ENCODE data around the gene PARK7. TPM values are rescaled to one million over a fixed set of nuclear protein-coding genes. Genes with fewer than 3 reads are reported as not detected.

The PARK7 gene
- total RNA-seq, 1 experiment from 2014 or later = 207 TPM

GRCh38 chr1:8027748-8028570 lies 66.4 kb downstream of the PARK7 start:
- peaks cover 54% of the 10 kb centered on the region for H3K36me3 Mint-ChIP-seq (ENCODE audit: insufficient read depth, unreplicated experiment)
- CTCF ChIA-PET = interaction anchor here (1.0 to 2.3 kb wide), 5 partner anchors 12 to 287 kb away, joined by 3 to 9 read pairs (median 3); no protein-coding TSS in a partner anchor
- H3K27me3 Mint-ChIP-seq (ENCODE audit: unreplicated experiment) = no peaks in the 10 kb centered on the region
- BruUV-seq (replicated peaks) = TSS peak; percentile 62
- no peak for DNase-seq
- peak overlapping the region; percentile 97 for H3K4me3 Mint-ChIP-seq (ENCODE audit: low read depth, unreplicated experiment)
- no peak for TF ChIP-seq CTCF (IDR thresholded peaks at IDR 0.05; ENCODE audit: unreplicated experiment)
- no peaks in the 10 kb centered on the region for H3K9me3 Mint-ChIP-seq (ENCODE audit: low read depth, unreplicated experiment)
- intact Hi-C loops (cut with micrococcal nuclease; ENCODE audit: unreplicated experiment) = loop anchor here (1.0 to 5.0 kb wide), 5 partner anchors 69 to 286 kb away; no protein-coding TSS in a partner anchor
- peaks cover 28% of the 10 kb centered on the region for H3K4me1 Mint-ChIP-seq (ENCODE audit: low read depth, unreplicated experiment)
- H3K27ac Mint-ChIP-seq (ENCODE audit: unreplicated experiment) = peak overlapping the region; percentile 98

GRCh38 chr1:8028571-8028910 lies 67.0 kb downstream of the PARK7 start:
- no peak for TF ChIP-seq CTCF (IDR thresholded peaks at IDR 0.05; ENCODE audit: unreplicated experiment)
- peak overlapping the region; percentile 98 for H3K27ac Mint-ChIP-seq (ENCODE audit: unreplicated experiment)
- CTCF ChIA-PET = interaction anchor here (1.2 to 2.3 kb wide), 4 partner anchors 12 to 286 kb away, joined by 3 to 9 read pairs (median 5); no protein-coding TSS in a partner anchor

GRCh38 chr1:8031176-8031785 lies 69.8 kb downstream of the PARK7 start:
- no peak for DNase-seq
- H3K27me3 Mint-ChIP-seq (ENCODE audit: unreplicated experiment) = no peaks in the 10 kb centered on the region
- no peak overlapping the region for H3K4me3 Mint-ChIP-seq (ENCODE audit: low read depth, unreplicated experiment)
- no peaks in the 10 kb centered on the region for H3K9me3 Mint-ChIP-seq (ENCODE audit: low read depth, unreplicated experiment)
- H3K27ac Mint-ChIP-seq (ENCODE audit: unreplicated experiment) = no peak overlapping the region
- peaks cover 38% of the 10 kb centered on the region for H3K4me1 Mint-ChIP-seq (ENCODE audit: low read depth, unreplicated experiment)
- peak; percentile 46 for TF ChIP-seq CTCF (IDR thresholded peaks at IDR 0.05; ENCODE audit: unreplicated experiment)
- CTCF ChIA-PET = interaction anchor here (2.4 kb wide), 1 partner anchor 283 kb away, joined by 6 read pairs; no protein-coding TSS in a partner anchor
- H3K36me3 Mint-ChIP-seq (ENCODE audit: insufficient read depth, unreplicated experiment) = peaks cover 22% of the 10 kb centered on the region
- BruUV-seq (replicated peaks) = no TSS peak
- intact Hi-C loops (cut with micrococcal nuclease; ENCODE audit: unreplicated experiment) = no loop called here

More at GRCh38 chr1:8028571-8028910, 67.0 kb downstream of the PARK7 start:
- intact Hi-C loops (cut with micrococcal nuclease; ENCODE audit: unreplicated experiment) = loop anchor here (1.0 to 5.0 kb wide), 4 partner anchors 68 to 286 kb away; no protein-coding TSS in a partner anchor
- no TSS peak for BruUV-seq (replicated peaks)
- no peaks in the 10 kb centered on the region for H3K27me3 Mint-ChIP-seq (ENCODE audit: unreplicated experiment)
- peaks cover 34% of the 10 kb centered on the region for H3K4me1 Mint-ChIP-seq (ENCODE audit: low read depth, unreplicated experiment)
- H3K4me3 Mint-ChIP-seq (ENCODE audit: low read depth, unreplicated experiment) = peak overlapping the region; percentile 97
- H3K36me3 Mint-ChIP-seq (ENCODE audit: insufficient read depth, unreplicated experiment) = peaks cover 48% of the 10 kb centered on the region
- no peaks in the 10 kb centered on the region for H3K9me3 Mint-ChIP-seq (ENCODE audit: low read depth, unreplicated experiment)
- no peak for DNase-seq

- Mint-ChIP-seq H3K36me3 (ENCODE audit: insufficient read depth, unreplicated experiment) (peaks cover 11% of the 10 kb centered on the region), H3K4me1 (ENCODE audit: low read depth, unreplicated experiment) (peaks cover 27% of the 10 kb centered on the region), H3K9me3 (ENCODE audit: low read depth, unreplicated experiment) (no peaks in the 10 kb centered on the region), H3K27ac (ENCODE audit: unreplicated experiment) (no peak overlapping the region), H3K27me3 (ENCODE audit: unreplicated experiment) (no peaks in the 10 kb centered on the region), H3K4me3 (ENCODE audit: low read depth, unreplicated experiment) (no peak overlapping the region)
- TF ChIP-seq CTCF (IDR thresholded peaks at IDR 0.05; ENCODE audit: unreplicated experiment) = no peak
- CTCF ChIA-PET = interaction anchor here (2.4 kb wide), 1 partner anchor 282 kb away, joined by 6 read pairs; no protein-coding TSS in a partner anchor
- BruUV-seq (replicated peaks) = no TSS peak
- intact Hi-C loops (cut with micrococcal nuclease; ENCODE audit: unreplicated experiment) = no loop called here
- no peak for DNase-seq
Measured at GRCh38 chr1:8032366-8032910, 70.9 kb downstream of the PARK7 start.

Data from Calu3 (cell line).